GM10266 (cell line): ENCODE data around the gene KIAA1217.

Experiments used
- DNase-seq: peaks from one replicate; pipeline ENCODE4 v3.0.0; 2012; ENCODE audit errors: extremely low spot score
- TF ChIP-seq, protein P1 (sequence below): IDR thresholded peaks from 2 replicates; pipeline ENCODE4 v1.5.1; 2012; ENCODE audit warnings: mild to moderate bottlenecking, low read depth; ENCODE audit not compliant: control insufficient read depth, insufficient read depth; ENCODE audit errors: missing control alignments

KIAA1217 gene

DNA sequence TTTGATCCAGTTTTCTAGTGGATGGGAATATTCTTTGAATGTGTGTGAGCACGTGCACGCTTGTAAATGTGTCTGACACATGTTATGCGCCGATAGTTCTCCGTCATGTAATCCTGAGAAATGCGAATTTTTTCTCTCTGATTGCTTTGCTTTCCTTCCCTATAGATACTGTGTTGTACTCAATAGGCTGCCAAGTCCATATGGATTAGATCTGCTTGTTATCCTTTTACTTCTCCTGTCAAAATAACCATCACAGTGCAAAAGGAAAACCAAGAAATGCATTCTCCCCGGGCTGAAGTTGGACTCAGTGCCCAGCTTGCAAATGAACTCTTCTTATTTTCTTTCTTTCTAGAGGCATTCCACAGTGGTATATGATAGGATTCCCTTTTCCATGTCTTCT, 131.9 kb downstream of the KIAA1217 start:
- DNase-seq: no peak

DNA sequence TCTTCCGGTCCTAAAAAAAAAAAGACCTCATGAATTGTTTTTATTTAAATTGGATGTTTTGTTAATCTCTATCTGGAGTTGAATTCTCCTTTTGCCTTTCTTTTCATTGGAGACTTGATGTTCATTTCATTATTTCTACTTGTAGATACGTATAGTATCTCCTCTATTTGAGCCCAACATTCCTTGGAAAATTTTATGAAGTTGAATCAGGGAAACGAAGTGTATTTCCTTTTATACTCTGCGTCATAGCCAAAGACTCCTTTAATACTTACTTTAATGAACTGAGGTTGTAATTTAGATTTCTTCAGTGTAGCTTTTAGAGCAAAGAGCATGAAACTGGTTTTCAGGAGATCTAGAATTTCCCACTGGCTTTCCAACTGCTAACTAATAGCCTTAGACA, 132.4 kb downstream of the KIAA1217 start:
- TF ChIP-seq, protein P1, sequence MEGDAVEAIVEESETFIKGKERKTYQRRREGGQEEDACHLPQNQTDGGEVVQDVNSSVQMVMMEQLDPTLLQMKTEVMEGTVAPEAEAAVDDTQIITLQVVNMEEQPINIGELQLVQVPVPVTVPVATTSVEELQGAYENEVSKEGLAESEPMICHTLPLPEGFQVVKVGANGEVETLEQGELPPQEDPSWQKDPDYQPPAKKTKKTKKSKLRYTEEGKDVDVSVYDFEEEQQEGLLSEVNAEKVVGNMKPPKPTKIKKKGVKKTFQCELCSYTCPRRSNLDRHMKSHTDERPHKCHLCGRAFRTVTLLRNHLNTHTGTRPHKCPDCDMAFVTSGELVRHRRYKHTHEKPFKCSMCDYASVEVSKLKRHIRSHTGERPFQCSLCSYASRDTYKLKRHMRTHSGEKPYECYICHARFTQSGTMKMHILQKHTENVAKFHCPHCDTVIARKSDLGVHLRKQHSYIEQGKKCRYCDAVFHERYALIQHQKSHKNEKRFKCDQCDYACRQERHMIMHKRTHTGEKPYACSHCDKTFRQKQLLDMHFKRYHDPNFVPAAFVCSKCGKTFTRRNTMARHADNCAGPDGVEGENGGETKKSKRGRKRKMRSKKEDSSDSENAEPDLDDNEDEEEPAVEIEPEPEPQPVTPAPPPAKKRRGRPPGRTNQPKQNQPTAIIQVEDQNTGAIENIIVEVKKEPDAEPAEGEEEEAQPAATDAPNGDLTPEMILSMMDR: no peak
- no peak for DNase-seq

More for the DNA sequence above, 131.9 kb downstream of the KIAA1217 start:
- TF ChIP-seq, protein P1: no peak

DNA sequence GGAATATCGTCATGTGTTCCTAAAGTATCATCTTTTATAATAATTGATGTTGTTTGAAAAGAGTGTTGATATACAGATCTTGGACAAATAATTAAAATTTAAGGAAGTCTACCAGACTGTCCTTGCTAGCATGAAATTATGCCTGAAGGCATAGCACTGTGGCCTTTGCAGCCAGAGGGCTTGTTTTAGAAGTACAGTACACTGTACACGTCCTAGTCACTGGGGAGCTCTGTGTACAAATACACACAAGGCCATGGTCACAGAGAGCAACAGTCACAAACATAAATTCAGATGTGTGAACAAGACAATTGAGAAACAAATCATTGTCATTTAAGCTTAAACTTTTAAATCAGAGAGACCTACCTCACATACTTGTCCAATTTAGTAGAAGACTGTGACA, 133.0 kb downstream of the KIAA1217 start:
- TF ChIP-seq, protein P1: no peak
- DNase-seq: no peak

DNA sequence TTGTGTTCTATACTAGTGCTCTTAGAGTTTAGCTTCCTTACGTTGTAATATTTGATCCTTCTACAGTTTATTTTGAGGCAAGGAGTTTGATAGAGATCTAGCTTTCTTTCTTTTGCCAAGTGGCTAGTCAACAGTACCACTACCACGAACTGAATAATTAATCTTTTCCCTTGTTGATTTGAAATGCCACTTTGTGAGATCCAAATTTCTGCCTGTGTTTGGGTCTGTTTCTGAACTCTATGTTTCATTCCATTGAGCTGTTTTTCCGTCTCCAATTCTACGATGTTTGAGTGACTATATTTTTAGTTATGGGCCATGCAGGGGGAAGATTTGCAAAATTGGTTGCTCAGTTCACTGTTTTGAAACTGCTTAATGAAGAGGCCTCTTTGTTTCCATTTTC, 134.7 kb downstream of the KIAA1217 start:
- TF ChIP-seq, protein P1: no peak
- no peak for DNase-seq

DNA sequence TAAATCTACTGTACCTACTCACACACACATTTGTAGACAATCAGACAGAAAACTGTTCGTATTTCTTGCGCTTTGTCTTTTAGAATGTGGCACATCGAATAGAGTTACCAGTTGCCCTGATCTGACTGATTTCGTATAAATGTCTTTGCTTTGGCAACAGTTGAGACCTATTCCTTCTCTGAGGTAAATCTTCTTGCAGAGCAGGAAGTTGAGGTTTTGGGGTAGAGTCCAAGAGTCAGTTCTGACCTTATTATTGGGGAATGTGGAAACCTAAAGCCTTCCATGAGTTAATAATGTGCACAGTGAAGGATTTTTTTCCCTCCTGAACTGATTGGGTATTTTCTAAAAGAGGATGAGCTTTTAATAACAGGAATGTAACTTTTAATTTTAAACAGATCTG, 135.3 kb downstream of the KIAA1217 start:
- TF ChIP-seq, protein P1: no peak
- DNase-seq: no peak

DNA sequence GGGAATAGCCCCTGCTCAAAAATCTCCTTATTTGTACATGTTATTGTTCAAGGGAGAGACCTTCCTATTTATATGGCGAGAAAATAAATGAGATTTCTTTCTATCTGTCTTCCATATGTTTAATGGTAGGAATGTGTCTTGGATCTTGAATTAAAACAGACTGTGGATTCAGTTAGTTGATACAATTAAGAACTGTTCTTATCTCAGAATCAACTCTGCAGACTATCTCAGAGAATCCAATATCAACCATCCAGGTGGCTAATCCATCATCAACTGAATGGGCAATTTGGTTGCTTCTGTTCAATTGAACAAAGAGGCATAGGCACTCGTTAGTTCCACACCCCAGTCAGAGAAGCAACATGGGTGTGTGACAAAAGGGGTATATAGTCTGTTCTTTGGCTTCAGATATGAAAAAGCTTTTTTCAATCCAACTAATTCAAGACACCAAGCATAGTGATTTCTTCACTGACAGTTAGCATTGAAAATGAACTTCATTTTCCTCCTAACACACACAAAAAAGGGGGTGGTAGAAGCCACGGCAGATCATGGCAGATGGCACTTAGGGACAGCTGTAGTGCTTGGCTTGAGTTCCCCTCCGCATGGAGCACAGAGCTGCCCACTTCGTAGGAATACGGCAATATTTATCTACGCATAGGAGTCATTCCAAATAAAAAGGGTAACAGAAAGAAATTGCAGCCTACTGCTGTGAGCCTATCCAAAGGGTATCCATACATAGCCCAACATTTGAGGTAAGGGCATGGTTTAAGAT, 135.9 kb downstream of the KIAA1217 start:
- DNase-seq: no peak
- TF ChIP-seq, protein P1: no peak

DNA sequence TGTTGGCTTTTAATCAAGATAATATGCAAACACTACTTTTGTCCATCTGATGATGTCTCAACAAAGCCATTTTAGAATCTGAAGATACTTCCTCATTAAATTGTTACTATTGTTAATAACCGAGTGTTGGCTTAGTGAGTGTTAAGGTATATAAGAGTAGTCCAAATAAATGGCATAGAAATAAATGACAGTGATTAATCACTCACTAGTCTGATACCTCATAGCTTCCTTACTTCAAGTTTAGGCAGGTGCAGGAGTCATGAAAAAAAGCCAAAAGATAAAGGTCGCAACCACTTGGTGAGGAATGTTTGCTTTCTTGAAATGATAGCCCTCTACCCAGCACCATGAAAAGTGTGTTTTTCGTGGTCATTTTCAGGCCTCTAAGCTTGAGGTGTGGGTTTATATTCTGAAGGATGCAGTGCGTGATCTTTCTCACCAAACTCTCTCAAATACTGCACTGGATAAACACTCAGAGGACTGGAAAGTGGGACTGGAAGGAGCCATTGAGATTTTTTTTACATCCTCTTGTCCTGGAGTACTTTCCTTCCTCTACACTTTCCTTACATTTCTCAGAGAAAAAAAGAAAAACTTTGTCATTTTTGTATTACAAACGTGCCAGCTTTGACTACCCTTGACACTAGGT, 138.1 kb downstream of the KIAA1217 start:
- TF ChIP-seq, protein P1: no peak
- no peak for DNase-seq
